Measurements from ENCODE around the gene ACVRL1.

The ACVRL1 gene

GRCh38 chr12:51871126-51871525 is 36.2 kb upstream of the ACVRL1 start:
- Mint-ChIP-seq H3K36me3 (ENCODE audit: low read depth) (no peaks in the 10 kb centered on the region), H3K27me3 (ENCODE audit: low read depth) (peaks cover 36% of the 10 kb centered on the region), H3K4me1 (peaks cover 71% of the 10 kb centered on the region), H3K4me3 (peak overlapping the region in 1 of 3 experiments; percentile 13), H3K27ac (peak overlapping the region; percentile 32 to 82 (median 42)), H3K9me3 (no peaks in the 10 kb centered on the region)
- TF ChIP-seq, protein P1, sequence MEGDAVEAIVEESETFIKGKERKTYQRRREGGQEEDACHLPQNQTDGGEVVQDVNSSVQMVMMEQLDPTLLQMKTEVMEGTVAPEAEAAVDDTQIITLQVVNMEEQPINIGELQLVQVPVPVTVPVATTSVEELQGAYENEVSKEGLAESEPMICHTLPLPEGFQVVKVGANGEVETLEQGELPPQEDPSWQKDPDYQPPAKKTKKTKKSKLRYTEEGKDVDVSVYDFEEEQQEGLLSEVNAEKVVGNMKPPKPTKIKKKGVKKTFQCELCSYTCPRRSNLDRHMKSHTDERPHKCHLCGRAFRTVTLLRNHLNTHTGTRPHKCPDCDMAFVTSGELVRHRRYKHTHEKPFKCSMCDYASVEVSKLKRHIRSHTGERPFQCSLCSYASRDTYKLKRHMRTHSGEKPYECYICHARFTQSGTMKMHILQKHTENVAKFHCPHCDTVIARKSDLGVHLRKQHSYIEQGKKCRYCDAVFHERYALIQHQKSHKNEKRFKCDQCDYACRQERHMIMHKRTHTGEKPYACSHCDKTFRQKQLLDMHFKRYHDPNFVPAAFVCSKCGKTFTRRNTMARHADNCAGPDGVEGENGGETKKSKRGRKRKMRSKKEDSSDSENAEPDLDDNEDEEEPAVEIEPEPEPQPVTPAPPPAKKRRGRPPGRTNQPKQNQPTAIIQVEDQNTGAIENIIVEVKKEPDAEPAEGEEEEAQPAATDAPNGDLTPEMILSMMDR (IDR thresholded peaks at IDR 0.05; ENCODE audit: unreplicated experiment in 3 of 3): no peak

DNA sequence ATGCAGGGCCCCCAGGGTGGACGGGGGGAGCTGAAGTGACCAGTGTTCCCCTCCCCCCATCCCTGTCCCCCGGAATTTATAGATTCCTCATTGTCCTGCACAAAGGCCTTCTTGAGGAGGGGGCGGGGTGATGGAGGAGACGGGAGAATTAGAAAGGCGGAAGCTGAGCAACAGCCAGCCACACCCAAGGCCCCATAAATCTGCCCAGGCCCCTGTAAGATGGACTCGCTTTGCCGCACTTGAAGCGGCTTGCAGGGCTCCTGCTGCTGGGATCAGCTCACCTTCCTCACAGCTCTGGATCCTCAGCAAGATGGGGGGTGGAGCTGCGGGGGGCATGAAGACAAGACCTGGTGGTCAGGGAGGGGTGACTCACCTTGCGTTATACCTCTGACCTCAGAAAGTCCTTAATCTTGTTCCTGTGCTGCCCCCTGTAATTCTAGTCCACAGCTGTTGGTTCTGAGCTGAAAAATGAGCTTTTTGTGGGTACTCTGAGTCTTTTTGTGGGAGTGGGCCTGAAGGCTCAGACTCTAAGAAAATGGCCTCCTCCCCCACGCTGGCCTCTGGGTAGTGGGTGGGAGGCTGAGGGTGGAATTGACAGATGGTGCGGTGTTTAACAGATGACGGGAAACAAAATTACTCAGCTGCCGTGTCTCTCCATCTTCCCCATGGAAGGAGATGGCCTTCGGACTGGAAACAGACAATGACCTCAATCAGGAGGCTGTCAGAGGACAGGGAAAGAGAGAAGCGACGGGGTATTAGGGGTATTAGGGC is 35.2 kb upstream of the ACVRL1 start:
- Mint-ChIP-seq H3K4me3 (no peak overlapping the region), H3K27ac (no peak overlapping the region), H3K9me3 (no peaks in the 10 kb centered on the region), H3K4me1 (peaks cover 65% of the 10 kb centered on the region), H3K27me3 (ENCODE audit: low read depth) (peaks cover 34% of the 10 kb centered on the region), H3K36me3 (ENCODE audit: low read depth) (no peaks in the 10 kb centered on the region)
- TF ChIP-seq, protein P1 (IDR thresholded peaks at IDR 0.05; ENCODE audit: unreplicated experiment in 3 of 3): no peak

GRCh38 chr12:51872689-51872981 is 34.7 kb upstream of the ACVRL1 start:
- Mint-ChIP-seq H3K4me1 (peaks cover 60% of the 10 kb centered on the region), H3K27ac (no peak overlapping the region), H3K36me3 (ENCODE audit: low read depth) (no peaks in the 10 kb centered on the region), H3K4me3 (no peak overlapping the region), H3K27me3 (ENCODE audit: low read depth) (peaks cover 31% of the 10 kb centered on the region), H3K9me3 (no peaks in the 10 kb centered on the region)
- TF ChIP-seq, protein P1 (IDR thresholded peaks at IDR 0.05; ENCODE audit: unreplicated experiment in 3 of 3): no peak

- no peak overlapping the region for H3K27ac Mint-ChIP-seq
- no peaks in the 10 kb centered on the region for H3K36me3 Mint-ChIP-seq (ENCODE audit: low read depth)
- no peaks in the 10 kb centered on the region for H3K9me3 Mint-ChIP-seq
- H3K27me3 Mint-ChIP-seq (ENCODE audit: low read depth): peaks cover 24% of the 10 kb centered on the region
- no peak overlapping the region for H3K4me3 Mint-ChIP-seq
- TF ChIP-seq, protein P1 (IDR thresholded peaks at IDR 0.05; ENCODE audit: unreplicated experiment in 3 of 3): no peak
- H3K4me1 Mint-ChIP-seq: peaks cover 53% of the 10 kb centered on the region
Observed at GRCh38 chr12:51873251-51873994, 33.9 kb upstream of the ACVRL1 start.

GRCh38 chr12:51874000-51874399 is 33.3 kb upstream of the ACVRL1 start:
- Mint-ChIP-seq H3K4me3 (no peak overlapping the region), H3K36me3 (ENCODE audit: low read depth) (no peaks in the 10 kb centered on the region), H3K9me3 (no peaks in the 10 kb centered on the region), H3K27me3 (ENCODE audit: low read depth) (peaks cover 19% of the 10 kb centered on the region), H3K27ac (peak overlapping the region in 1 of 3 experiments; percentile 52), H3K4me1 (peaks cover 47% of the 10 kb centered on the region)
- TF ChIP-seq, protein P1 (IDR thresholded peaks at IDR 0.05; ENCODE audit: unreplicated experiment in 3 of 3): no peak

Measured in nephron (organoid).